ENCODE measurements around the gene RPL29.
"Not testable (repeated sequence)": the region's sequence is repeated elsewhere in the genome, so short reads cannot be mapped to it uniquely, and the experiment has no call there.

The RPL29 gene

GRCh38 chr3:51995346-51996163 is at the start of gene RPL29:
TSS of gene RPL29 (minus strand) at chr3:51995895. CDS start at chr3:51995461, 434 bp downstream.
- peak; percentile 74 for DNase-seq (ENCODE audit: low read depth)

- DNase-seq (ENCODE audit: low read depth), result no peak
Measured at GRCh38 chr3:52044869-52045619, 49.3 kb upstream of the RPL29 start.

- DNase-seq (ENCODE audit: low read depth), result no peak
Measured at GRCh38 chr3:52043750-52044149, 48.1 kb upstream of the RPL29 start.

DNA sequence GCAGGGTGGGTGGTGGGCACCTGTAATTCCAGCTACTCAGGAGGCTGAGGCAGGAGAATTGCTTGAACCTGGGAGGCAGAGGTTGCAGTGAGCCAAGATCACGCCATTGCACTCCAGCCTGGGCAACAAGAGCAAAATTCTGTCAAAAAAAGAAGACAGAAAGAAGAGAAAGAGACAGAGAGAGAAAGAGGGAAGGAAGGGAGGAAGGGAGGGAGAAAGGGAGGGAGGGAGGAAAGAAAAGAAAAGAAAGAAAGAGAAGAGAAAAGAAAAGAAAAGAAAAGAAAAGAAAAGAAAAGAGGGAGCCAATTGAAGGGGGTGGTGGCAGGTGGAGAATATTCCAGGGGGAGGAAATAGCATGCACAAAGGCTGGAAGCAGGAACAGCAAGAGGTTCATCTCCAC is 47.3 kb upstream of the RPL29 start:
- not testable (repeated sequence) for DNase-seq (ENCODE audit: low read depth)

- DNase-seq (ENCODE audit: low read depth), result no peak
Measured at GRCh38 chr3:52041118-52041731, 45.5 kb upstream of the RPL29 start.

GRCh38 chr3:52040600-52040999 is 44.9 kb upstream of the RPL29 start:
- no peak for DNase-seq (ENCODE audit: low read depth)

DNA sequence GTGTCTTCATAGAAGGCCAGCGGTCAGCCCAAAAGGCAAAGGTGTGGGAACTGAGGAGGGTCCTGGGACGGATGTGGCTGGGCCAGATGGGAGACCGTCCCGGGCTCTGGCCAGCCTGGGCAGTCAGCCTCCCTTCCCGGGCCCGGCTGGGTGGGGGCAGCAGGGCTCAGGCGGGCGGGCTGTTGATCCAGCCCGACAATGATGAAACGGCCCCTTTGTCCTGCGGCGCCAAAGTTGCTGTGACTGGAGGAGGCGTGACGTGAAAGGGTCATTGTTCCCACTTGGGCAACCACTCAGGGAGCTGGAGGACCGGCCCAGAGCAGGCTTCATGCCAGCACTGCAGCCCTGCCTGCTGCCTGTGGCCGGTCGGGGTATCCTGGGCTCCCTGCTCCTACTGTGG is 44.2 kb upstream of the RPL29 start:
- DNase-seq (ENCODE audit: low read depth), result no peak

DNA sequence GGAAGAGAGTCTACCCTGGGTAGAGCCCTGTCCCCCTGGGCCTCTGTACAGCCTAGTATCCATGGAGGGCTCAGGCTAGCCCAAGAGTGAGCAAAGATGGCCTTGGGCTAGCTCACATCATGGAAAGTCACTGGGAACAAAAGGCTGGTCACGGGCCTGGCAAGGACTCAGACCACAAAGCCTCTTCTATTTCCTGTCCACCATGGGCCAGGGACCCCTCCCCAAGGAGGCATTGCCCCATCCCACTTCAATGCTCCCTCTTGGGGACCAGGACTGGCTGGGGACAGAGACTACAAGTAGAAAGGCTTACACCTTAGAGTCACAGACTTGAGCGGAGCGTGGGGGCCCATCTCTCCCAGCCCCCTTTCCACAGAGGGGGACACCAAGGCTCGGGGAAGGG is 43.7 kb upstream of the RPL29 start:
- no peak for DNase-seq (ENCODE audit: low read depth)

DNA sequence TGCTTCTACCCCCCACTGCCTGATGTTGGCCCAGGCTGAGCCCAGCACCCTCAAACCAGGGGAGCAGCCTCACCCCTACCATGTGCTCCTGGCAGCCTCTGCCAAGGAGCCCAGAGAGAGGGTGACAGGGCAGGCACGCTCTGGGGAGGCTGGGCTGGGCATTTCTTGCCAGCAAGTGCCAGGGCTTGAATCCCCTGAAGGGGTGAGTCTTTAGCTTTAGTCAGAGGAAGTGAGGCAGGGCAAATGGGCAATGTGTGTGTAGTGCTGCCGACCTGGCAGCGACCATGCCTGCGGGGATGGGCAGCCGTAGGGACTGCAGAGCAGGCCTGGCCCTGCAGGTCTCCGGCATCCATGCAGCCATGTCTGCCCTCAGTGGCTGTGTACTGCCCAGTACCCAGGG is 42.5 kb upstream of the RPL29 start:
- no peak for DNase-seq (ENCODE audit: low read depth)

- no peak for DNase-seq (ENCODE audit: low read depth)
Measured at GRCh38 chr3:52037291-52037690, 41.6 kb upstream of the RPL29 start.

GRCh38 chr3:52036829-52037228 is 41.1 kb upstream of the RPL29 start:
- DNase-seq (ENCODE audit: low read depth), result no peak

GRCh38 chr3:52036222-52036694 is 40.6 kb upstream of the RPL29 start:
- DNase-seq (ENCODE audit: low read depth), result no peak

DNA sequence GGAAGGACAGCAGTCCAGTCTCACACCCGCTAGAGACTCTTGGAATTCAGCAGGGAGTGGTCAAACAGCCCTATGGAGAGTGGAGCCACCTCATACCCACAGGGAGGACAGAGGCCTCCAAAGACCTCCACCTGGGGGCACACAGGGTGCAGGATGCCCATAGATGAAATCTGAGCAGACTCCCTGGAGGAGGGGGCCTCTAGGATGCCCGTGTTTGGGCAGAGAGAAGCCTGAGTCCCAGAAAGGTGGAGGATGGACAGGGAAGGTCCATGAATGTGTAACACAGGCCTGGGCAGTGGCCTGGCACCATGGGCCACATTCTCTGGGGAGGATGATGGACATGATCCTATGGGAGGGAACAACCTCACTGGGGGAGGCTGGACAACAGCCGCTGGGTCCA is 39.0 kb upstream of the RPL29 start:
- no peak for DNase-seq (ENCODE audit: low read depth)

DNA sequence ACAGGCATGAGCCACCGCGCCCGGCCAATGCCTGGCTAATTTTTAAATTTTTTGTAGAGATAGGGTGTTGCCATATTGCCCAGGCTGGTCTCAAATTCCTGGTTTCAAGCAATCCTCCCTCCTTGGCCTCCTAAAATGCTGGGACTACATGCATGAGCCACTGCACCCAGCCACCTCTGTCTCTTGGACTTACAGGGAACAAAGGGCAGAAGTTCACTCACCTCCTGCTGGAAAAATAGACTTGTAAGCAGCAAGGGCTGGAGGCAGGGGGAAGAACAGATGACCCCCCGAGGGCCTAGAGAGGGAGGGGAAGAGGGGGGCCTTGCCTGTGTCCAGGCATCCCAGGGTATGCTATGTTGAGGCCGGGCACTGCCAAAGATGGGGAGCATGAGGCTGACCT is 38.5 kb upstream of the RPL29 start:
- no peak for DNase-seq (ENCODE audit: low read depth)

DNA sequence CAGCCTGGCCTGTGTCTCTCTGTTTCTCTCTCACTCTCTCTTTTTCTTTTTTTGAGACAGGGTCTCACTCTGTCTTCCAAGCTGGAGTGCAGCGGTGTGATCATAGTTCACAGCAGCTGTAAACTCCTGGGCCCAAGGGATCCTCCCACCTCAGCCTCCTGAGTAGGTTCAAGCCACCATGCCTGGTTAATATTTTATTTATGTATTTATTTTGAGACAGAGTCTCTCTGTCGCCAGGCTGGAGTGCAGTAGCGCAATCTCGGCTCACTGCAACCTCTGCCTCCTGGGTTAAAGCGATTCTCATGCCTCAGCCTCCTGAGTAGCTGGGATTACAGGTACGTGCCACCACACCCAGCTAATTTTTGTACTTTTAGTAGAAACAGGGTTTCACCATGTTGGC is 38.1 kb upstream of the RPL29 start:
- DNase-seq (ENCODE audit: low read depth), result not testable (repeated sequence)

DNA sequence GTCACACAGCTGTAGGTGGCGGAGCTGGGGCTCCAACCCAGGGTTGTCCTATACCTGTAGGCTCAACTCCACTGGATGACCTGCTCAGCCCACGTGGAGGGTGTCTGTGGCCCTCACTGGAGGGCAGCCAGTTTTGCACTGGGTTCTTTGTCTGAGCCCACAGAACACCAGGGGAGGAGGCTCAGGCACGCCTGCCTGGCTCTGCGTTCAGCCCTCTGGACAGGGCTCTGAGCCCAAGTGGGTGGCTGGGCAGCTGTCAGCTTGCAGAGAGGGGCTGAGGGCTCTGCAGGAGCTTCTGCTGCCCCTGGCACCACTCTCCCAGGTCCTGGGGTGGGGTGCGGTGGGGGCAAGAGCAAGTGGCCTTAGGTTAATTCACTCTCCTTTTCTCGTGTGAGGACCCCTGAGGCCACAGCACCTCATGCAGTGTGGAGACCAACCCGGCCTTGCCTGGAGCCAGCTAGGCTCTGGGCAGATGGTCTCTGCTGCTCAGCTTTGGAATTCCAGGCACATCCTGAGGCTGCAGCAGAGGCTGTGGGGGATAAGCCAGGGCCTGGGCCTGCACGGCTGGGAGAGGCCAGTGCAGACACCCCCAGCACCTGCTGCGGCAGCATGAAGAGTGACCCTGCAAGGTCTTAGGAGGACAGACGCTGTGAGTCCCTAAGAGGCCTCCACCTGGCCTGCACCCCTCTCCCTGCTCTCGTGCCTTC is 37.2 kb upstream of the RPL29 start:
- DNase-seq (ENCODE audit: low read depth), result no peak

DNA sequence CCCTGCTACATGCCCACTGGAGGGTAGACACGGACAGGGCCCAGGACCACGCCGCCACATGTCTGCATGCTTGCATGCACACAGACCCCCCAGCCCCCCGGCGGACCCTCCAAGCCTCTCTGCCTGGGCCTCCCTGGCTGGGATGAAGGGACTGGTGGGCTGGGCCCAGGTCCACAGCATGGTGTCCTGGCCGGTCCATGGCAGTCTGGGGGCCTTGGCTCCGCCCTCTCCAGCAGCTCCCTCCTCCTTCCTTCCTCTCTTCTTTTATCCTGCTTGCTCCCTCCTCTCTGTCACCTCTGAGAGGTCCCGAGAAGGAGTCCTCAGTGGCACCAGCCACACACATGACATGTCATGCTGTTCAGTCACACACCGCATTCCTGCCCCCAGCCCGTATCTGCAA is 36.2 kb upstream of the RPL29 start:
- DNase-seq (ENCODE audit: low read depth), result no peak

DNA sequence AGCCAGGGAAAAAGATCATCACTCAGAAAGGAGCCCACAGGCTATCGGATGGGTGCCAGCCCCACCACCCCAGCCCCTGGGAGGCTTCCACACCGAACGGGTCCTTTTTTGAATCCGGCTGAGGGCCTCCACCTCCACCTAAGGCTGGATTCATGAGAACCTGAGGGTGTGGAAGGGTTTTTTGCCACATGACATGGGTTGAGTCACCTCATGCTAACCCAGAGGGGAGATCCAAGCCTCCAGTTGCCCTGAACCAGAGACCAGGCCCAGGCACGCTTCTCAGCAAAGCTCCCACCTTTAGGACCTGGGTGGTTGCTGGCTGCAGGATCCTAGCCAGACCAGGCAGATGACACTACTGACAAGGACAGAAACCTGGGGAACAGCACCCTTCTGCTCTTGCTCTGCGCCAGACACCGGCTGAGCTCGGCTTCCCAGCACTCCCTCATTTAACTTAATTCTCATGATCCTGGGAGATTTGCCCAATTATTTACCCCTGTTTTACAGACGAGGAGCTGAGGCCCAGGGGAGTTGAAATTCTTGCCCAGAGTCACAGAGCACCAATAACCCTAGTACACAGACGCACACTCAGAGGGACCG is 35.1 kb upstream of the RPL29 start:
- DNase-seq (ENCODE audit: low read depth), result no peak

- DNase-seq (ENCODE audit: low read depth), result no peak
Measured at GRCh38 chr3:52029535-52029934, 33.8 kb upstream of the RPL29 start.

- DNase-seq (ENCODE audit: low read depth), result no peak
Measured at GRCh38 chr3:52029053-52029452, 33.4 kb upstream of the RPL29 start.

- no peak for DNase-seq (ENCODE audit: low read depth)
Measured at GRCh38 chr3:52028572-52028971, 32.9 kb upstream of the RPL29 start.

- no peak for DNase-seq (ENCODE audit: low read depth)
Measured at GRCh38 chr3:52026041-52026440, 30.3 kb upstream of the RPL29 start.
